Mesendoderm (in vitro differentiated cells): ENCODE results near the gene MCF2L.

ENCODE experiments used
- DNase-seq: peaks from one replicate; pipeline ENCODE4 v3.0.0; 2013
- H2AK5ac ChIP-seq: 2 replicates; pipeline ENCODE4 v1.6.1; 2013; ENCODE audit warnings: low read length, inconsistent platforms
- H2BK120ac ChIP-seq: 2 replicates; pipeline ENCODE4 v1.6.1; 2013; ENCODE audit warnings: low read depth, mild to moderate bottlenecking, low read length, moderate library complexity, mixed read lengths
- H2BK15ac ChIP-seq: replicated peaks from 2 replicates; pipeline ENCODE4 v1.6.1; 2013; ENCODE audit warnings: low read depth, mild to moderate bottlenecking, moderate library complexity
- H2BK5ac ChIP-seq: 2 replicates; pipeline ENCODE4 v1.6.1; 2013; ENCODE audit warnings: low read length, inconsistent platforms
- H3K18ac ChIP-seq: 2 replicates; pipeline ENCODE4 v1.6.1; 2013; ENCODE audit warnings: mild to moderate bottlenecking, low read length, mixed read lengths
- H3K23ac ChIP-seq: one replicate; pipeline ENCODE4 v1.6.1; 2013; ENCODE audit warnings: low read length
- H3K27ac ChIP-seq: 2 replicates; pipeline ENCODE4 v1.5.1; 2013; ENCODE audit warnings: low read depth, mild to moderate bottlenecking, inconsistent platforms, low read length, moderate library complexity
- H3K27me3 ChIP-seq: 2 replicates; pipeline ENCODE4 v1.6.1; 2013; ENCODE audit warnings: low read length, control low read depth, mild to moderate bottlenecking, inconsistent platforms; ENCODE audit not compliant: insufficient read depth, poor library complexity
- H3K36me3 ChIP-seq: 2 replicates; pipeline ENCODE4 v1.6.1; 2013; ENCODE audit warnings: low read length, inconsistent platforms; ENCODE audit not compliant: control insufficient read depth, insufficient read depth
- H3K4ac ChIP-seq: one replicate; pipeline ENCODE4 v1.6.1; 2013; ENCODE audit warnings: low read depth, mild to moderate bottlenecking, low read length, moderate library complexity
- H3K4me1 ChIP-seq: 2 replicates; pipeline ENCODE4 v1.6.1; 2013; ENCODE audit warnings: low read depth, low read length, inconsistent platforms; ENCODE audit not compliant: control insufficient read depth
- H3K4me2 ChIP-seq: 2 replicates; pipeline ENCODE4 v1.6.1; 2013; ENCODE audit warnings: low read length
- H3K4me3 ChIP-seq: 2 replicates; pipeline ENCODE4 v1.5.1; 2013; ENCODE audit warnings: mild to moderate bottlenecking, low read length
- H3K56ac ChIP-seq: one replicate; pipeline ENCODE4 v1.6.1; 2013; ENCODE audit warnings: low read length
- H3K79me1 ChIP-seq: 2 replicates; pipeline ENCODE4 v1.6.1; 2013; ENCODE audit warnings: low read length, inconsistent platforms
- H3K79me2 ChIP-seq: 2 replicates; pipeline ENCODE4 v1.6.1; 2013; ENCODE audit warnings: mild to moderate bottlenecking, low read length; ENCODE audit not compliant: control insufficient read depth, insufficient read depth
- H3K9ac ChIP-seq: 2 replicates; pipeline ENCODE4 v1.6.1; 2013; ENCODE audit warnings: low read length, inconsistent platforms
- H4K5ac ChIP-seq: one replicate; pipeline ENCODE4 v1.6.1; 2013; ENCODE audit warnings: low read length
- H4K8ac ChIP-seq: one replicate; pipeline ENCODE4 v1.6.1; 2013; ENCODE audit warnings: low read depth, mild to moderate bottlenecking, control low read depth, low read length, moderate library complexity
- WGBS: extraction: QIAGEN DNeasy Blood & Tissue Kit; methylation state at CpG from one replicate; pipeline ENCODE4 v1.1.7; 2013; ENCODE audit warnings: low lambda C conversion rate, missing lambda C conversion rate; ENCODE audit not compliant: insufficient coverage; ENCODE audit errors: extremely low coverage; 5-methylcytosine and 5-hydroxymethylcytosine counted together

The MCF2L gene

GRCh38 chr13:112982281-112983041 lies 13.4 kb downstream of the MCF2L start:
- Histone ChIP-seq H3K27ac (no peak overlapping the region), H3K4me1 (no peaks in the 10 kb centered on the region), H3K79me2 (no peaks in the 10 kb centered on the region), H2BK5ac (no peak overlapping the region), H4K8ac (no peak overlapping the region), H3K9ac (no peak overlapping the region), H3K36me3 (no peaks in the 10 kb centered on the region), H2AK5ac (no peak overlapping the region), H3K79me1 (no peaks in the 10 kb centered on the region), H3K18ac (no peak overlapping the region), H3K56ac (no peak overlapping the region), H3K27me3 (no peaks in the 10 kb centered on the region), H3K4me3 (no peak overlapping the region), H2BK15ac (no peak overlapping the region), H3K23ac (no peak overlapping the region), H3K4ac (no peak overlapping the region), H3K4me2 (no peak overlapping the region), H2BK120ac (no peak overlapping the region), H4K5ac (no peak overlapping the region)
- WGBS, result no CpG with 5 or more reads among the region's 33 CpGs
- no peak for DNase-seq

- Histone ChIP-seq H2BK120ac (no peak overlapping the region), H2AK5ac (no peak overlapping the region), H3K9ac (no peak overlapping the region), H3K4ac (no peak overlapping the region), H2BK5ac (no peak overlapping the region), H3K79me2 (no peaks in the 10 kb centered on the region), H3K4me3 (no peak overlapping the region), H3K56ac (no peak overlapping the region), H3K36me3 (no peaks in the 10 kb centered on the region), H4K8ac (no peak overlapping the region), H3K23ac (no peak overlapping the region), H3K4me2 (no peak overlapping the region), H3K4me1 (no peaks in the 10 kb centered on the region), H3K27ac (no peak overlapping the region), H4K5ac (no peak overlapping the region), H3K18ac (no peak overlapping the region), H3K79me1 (no peaks in the 10 kb centered on the region), H2BK15ac (no peak overlapping the region), H3K27me3 (no peaks in the 10 kb centered on the region)
- WGBS, result no CpG with 5 or more reads among the region's 5 CpGs
- no peak for DNase-seq
Observed at GRCh38 chr13:112983042-112983305, 14.0 kb downstream of the MCF2L start.

- Histone ChIP-seq H2BK120ac (no peak overlapping the region), H3K56ac (no peak overlapping the region), H4K5ac (no peak overlapping the region), H3K4me2 (no peak overlapping the region), H3K4ac (no peak overlapping the region), H3K18ac (no peak overlapping the region), H3K27me3 (no peaks in the 10 kb centered on the region), H2BK15ac (no peak overlapping the region), H2BK5ac (no peak overlapping the region), H3K79me1 (no peaks in the 10 kb centered on the region), H3K9ac (no peak overlapping the region), H3K4me3 (no peak overlapping the region), H4K8ac (no peak overlapping the region), H3K36me3 (no peaks in the 10 kb centered on the region), H3K4me1 (no peaks in the 10 kb centered on the region), H3K27ac (no peak overlapping the region), H2AK5ac (no peak overlapping the region), H3K79me2 (no peaks in the 10 kb centered on the region), H3K23ac (no peak overlapping the region)
- DNase-seq, result no peak
- whole genome bisulfite sequencing, result no CpG with 5 or more reads among the region's 27 CpGs
Observed at GRCh38 chr13:112983428-112984196, 14.6 kb downstream of the MCF2L start.

- Histone ChIP-seq H3K79me2 (no peaks in the 10 kb centered on the region), H2BK15ac (no peak overlapping the region), H3K36me3 (no peaks in the 10 kb centered on the region), H3K27ac (no peak overlapping the region), H3K56ac (no peak overlapping the region), H3K4me2 (no peak overlapping the region), H3K27me3 (no peaks in the 10 kb centered on the region), H2AK5ac (no peak overlapping the region), H4K5ac (no peak overlapping the region), H2BK5ac (no peak overlapping the region), H3K9ac (no peak overlapping the region), H3K18ac (no peak overlapping the region), H2BK120ac (no peak overlapping the region), H4K8ac (no peak overlapping the region), H3K23ac (no peak overlapping the region), H3K4me1 (no peaks in the 10 kb centered on the region), H3K4ac (no peak overlapping the region), H3K4me3 (no peak overlapping the region), H3K79me1 (no peaks in the 10 kb centered on the region)
- DNase-seq, result no peak
- WGBS, result no CpG with 5 or more reads among the region's 11 CpGs
Observed at GRCh38 chr13:112984501-112984900, 15.5 kb downstream of the MCF2L start.

GRCh38 chr13:112984954-112985802 lies 16.2 kb downstream of the MCF2L start:
- Histone ChIP-seq H3K18ac (no peak overlapping the region), H2BK15ac (no peak overlapping the region), H2BK120ac (no peak overlapping the region), H3K56ac (no peak overlapping the region), H3K36me3 (no peaks in the 10 kb centered on the region), H3K27me3 (no peaks in the 10 kb centered on the region), H3K4ac (no peak overlapping the region), H2BK5ac (no peak overlapping the region), H3K79me1 (no peaks in the 10 kb centered on the region), H3K4me3 (no peak overlapping the region), H3K9ac (no peak overlapping the region), H2AK5ac (no peak overlapping the region), H3K4me2 (no peak overlapping the region), H4K8ac (no peak overlapping the region), H3K79me2 (no peaks in the 10 kb centered on the region), H3K4me1 (no peaks in the 10 kb centered on the region), H3K23ac (no peak overlapping the region), H3K27ac (no peak overlapping the region), H4K5ac (no peak overlapping the region)
- WGBS, result no CpG with 5 or more reads among the region's 30 CpGs
- no peak for DNase-seq
